Panc1 (cell line): ENCODE measurements around the gene BTRC.

ENCODE experiments used
- CTCF ChIP-seq: fragments of 450-650 bp; IDR thresholded peaks from 2 replicates; pipeline ENCODE4 v1.5.1; 2017; ENCODE audit warnings: mild to moderate bottlenecking
- POLR2AphosphoS5 ChIP-seq: IDR thresholded peaks from 2 replicates; pipeline ENCODE4 v1.6.1; 2012; ENCODE audit warnings: mild to moderate bottlenecking, low read depth, low read length, moderate library complexity
- REST ChIP-seq, 2 experiments: IDR thresholded peaks; 2 replicates each; pipeline ENCODE4 v1.6.1; 2011 to 2012; ENCODE audit warnings: low read depth in 2 of 2, control low read depth in 1 of 2, low read length in 1 of 2, mild to moderate bottlenecking in 1 of 2, moderate library complexity in 1 of 2; ENCODE audit not compliant: insufficient read depth in 1 of 2
- SIN3A ChIP-seq: IDR thresholded peaks from 2 replicates; pipeline ENCODE4 v1.6.1; 2012; ENCODE audit warnings: low read depth, mild to moderate bottlenecking, low read length, moderate library complexity, borderline replicate concordance; ENCODE audit not compliant: insufficient read depth
- TCF7L2 ChIP-seq: IDR thresholded peaks from 2 replicates; pipeline ENCODE4 v1.6.1; 2011; ENCODE audit warnings: mild to moderate bottlenecking, low read depth, low read length, inconsistent platforms

- TF ChIP-seq POLR2AphosphoS5 (no peak), CTCF (no peak), REST (IDR thresholded peaks at IDR 0.05; ENCODE audit: insufficient read depth in 1 of 2, low read depth in 2 of 2, low read length in 1 of 2) (no peak), TCF7L2 (no peak), SIN3A (no peak)
Measured at GRCh38 chr10:101451261-101451660, 97.3 kb downstream of the BTRC start.
